AG09319 (cell line): ENCODE measurements around the gene ARL2.
"Not testable (repeated sequence)": the region's sequence is repeated elsewhere in the genome, so short reads cannot be mapped to it uniquely, and the experiment has no call there.

ENCODE experiments used
- DNase-seq: peaks from one replicate; pipeline ENCODE4 v3.0.0-alpha.2; 2010; ENCODE audit warnings: low read depth; ENCODE audit errors: extremely low read depth
- TF ChIP-seq, protein P1 (sequence below): IDR thresholded peaks from 2 replicates; pipeline ENCODE4 v1.5.1; 2011; ENCODE audit warnings: low read depth, mild to moderate bottlenecking, inconsistent platforms, low read length, moderate library complexity

Gene ARL2

GRCh38 chr11:65013130-65013887 lies 651 bp upstream of the ARL2 start:
- TF ChIP-seq, protein P1, sequence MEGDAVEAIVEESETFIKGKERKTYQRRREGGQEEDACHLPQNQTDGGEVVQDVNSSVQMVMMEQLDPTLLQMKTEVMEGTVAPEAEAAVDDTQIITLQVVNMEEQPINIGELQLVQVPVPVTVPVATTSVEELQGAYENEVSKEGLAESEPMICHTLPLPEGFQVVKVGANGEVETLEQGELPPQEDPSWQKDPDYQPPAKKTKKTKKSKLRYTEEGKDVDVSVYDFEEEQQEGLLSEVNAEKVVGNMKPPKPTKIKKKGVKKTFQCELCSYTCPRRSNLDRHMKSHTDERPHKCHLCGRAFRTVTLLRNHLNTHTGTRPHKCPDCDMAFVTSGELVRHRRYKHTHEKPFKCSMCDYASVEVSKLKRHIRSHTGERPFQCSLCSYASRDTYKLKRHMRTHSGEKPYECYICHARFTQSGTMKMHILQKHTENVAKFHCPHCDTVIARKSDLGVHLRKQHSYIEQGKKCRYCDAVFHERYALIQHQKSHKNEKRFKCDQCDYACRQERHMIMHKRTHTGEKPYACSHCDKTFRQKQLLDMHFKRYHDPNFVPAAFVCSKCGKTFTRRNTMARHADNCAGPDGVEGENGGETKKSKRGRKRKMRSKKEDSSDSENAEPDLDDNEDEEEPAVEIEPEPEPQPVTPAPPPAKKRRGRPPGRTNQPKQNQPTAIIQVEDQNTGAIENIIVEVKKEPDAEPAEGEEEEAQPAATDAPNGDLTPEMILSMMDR: peak; percentile 74
- DNase-seq: peak; percentile 68

DNA sequence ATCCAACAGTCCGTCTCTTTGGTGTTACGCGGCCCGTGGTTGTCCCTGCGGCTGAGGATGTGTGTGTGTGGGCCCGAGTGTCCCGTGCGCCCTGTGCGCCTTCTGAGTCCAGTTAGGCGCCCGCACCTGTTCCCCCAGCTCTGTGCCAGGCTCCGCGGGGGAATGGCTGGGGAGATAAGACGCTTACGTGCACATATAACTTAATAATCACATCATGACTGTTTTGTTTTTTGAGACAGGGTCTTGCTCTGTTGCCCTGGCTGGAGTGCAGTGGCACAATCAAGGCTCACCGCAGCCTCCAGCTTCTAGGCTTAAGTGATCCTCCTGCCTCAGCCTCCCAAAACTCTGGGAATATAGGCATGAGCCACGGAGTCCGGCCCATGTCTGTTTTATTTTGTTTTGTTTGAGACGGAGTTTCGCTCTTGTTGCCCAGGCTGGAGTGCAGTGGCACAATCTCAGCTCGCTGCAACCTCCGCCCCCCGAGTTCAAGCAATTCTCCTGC lies 817 bp downstream of the ARL2 start:
- no peak for DNase-seq
- TF ChIP-seq, protein P1: no peak

DNA sequence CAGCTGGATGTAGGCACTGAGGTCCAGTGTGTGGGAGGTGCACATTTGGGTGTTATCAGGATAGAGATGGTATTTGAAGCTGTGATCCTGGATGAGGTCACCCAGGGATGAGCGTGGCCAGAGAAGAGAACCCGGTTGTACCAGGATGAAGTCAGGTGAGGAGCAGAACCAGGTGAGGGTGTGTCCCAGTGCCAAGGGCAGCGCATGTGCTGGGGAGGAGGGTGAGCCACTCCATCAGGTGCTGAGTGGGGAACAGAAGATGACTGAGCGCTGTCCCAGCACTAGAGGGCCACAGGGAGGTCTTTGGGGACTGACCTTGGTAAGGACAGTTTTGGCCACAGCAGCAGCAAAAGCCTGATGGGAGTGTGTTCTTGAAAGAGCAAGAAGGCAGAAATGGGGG lies 2.7 kb downstream of the ARL2 start:
- TF ChIP-seq, protein P1: no peak
- DNase-seq: no peak

DNA sequence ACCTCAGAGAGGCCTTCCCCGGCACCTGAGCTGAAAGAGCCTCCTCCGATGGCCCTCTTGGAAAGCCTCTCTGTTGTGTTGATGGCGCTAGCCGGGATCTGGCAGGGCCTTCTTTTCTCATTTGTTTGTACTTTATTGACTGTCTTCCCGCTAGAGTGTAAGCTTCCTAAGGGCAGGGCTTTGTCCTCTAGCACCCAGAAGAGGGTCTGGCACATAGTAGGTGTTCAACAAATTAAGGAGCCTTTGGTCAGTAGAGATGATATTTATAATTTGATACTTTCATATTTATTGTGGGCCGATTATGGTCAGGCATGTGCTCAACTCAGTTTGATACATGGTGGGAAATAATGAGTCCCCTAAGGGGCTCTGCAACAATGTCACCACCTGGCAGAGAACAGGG lies 4.0 kb downstream of the ARL2 start:
- DNase-seq: no peak
- TF ChIP-seq, protein P1: no peak

DNA sequence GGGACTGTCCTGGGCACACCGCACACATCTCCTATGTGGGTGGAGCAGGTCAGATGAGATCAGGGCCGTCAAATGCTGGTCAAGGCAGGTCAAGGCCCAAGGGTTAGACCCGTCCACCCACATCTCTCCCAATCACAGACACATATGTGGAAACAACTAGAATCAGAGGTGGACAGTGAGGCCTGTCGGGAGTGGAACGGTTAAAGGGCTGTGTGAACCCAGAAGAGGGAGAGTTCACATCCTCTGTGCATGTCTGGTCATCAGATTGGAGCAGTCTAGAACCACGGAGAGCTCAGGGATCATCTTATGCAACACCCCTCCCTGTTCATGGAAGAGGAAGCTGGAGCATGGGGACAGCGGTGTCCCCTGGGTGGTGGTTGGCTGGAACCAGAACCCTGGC lies 5.9 kb downstream of the ARL2 start:
- no peak for DNase-seq
- TF ChIP-seq, protein P1: no peak

DNA sequence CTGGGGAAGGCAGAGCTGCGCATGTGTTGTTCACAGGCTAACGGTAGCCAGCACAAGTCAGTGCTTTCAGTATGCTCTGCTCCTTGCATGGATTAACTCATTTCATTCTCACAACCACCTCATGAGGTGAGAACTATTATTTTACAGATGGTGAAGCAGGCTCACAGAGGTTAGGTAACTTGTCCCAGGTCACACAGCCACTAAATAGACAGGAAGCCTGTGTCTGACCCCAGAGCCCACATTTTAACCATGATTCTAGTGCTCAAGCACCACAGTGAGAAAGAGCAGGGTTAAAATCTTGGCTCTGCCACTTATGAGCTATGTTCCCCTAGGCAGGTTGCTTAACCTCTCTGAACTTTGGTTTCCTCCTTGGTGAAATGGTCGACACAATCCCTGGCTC lies 7.0 kb downstream of the ARL2 start:
- no peak for DNase-seq

GRCh38 chr11:65021509-65021908 lies 7.5 kb downstream of the ARL2 start:
- DNase-seq: no peak
- TF ChIP-seq, protein P1: no peak

More for the DNA sequence above, 7.0 kb downstream of the ARL2 start:
- TF ChIP-seq, protein P1: no peak

- not testable (repeated sequence) for DNase-seq
These were observed 9.5 kb downstream of the ARL2 start for GRCh38 chr11:65023502-65023901.
